Measurements from ENCODE around the gene APOBR.
"Not testable (repeated sequence)": the region's sequence is repeated elsewhere in the genome, so short reads cannot be mapped to it uniquely, and the experiment has no call there.

APOBR gene

GRCh38 chr16:28526201-28527099 lies 32.0 kb downstream of the APOBR start:
- no peak for DNase-seq (ENCODE audit: low read depth)

- not testable (repeated sequence) for DNase-seq (ENCODE audit: low read depth)
Measured at GRCh38 chr16:28527100-28527785, 32.8 kb downstream of the APOBR start.

DNA sequence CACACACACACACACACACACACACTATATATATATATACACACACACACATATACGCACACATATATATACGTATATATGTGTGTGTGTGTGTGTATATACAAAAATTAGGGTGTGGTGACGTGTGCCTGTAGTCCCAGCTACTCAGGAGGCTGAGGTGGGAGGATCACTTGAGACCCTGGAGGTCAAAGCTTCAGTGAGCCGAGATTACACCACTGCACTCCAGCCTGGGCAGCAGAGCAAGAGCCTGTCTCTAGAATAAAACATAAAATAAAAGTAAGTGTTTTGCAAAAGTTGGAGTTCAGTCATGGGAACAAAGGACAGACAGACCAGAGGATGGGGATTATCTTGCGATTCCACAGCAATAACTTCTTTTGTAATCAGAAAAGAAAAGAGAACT lies 33.5 kb downstream of the APOBR start:
- DNase-seq (ENCODE audit: low read depth), result no peak

- DNase-seq (ENCODE audit: low read depth), result no peak
Measured at GRCh38 chr16:28528463-28528867, 34.0 kb downstream of the APOBR start.

DNA sequence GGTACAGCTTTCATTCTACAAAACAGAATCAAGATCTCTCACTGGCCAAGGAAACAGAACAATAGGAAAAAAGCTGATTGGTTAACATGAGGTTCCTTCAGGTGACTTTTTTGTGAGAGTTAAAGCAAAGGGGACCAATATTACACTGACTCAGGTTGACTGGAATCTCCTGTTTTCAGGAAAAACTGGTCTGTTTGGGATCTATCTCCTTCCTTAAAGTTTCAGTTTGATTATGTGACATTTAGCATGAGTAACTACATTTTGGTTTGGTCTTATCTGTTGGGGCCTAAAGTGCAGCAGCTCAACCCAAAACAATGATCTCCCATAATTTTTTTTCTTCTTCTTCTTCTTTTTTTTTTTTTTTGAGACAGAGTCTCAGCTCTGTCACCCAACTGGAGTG lies 34.7 kb downstream of the APOBR start:
- no peak for DNase-seq (ENCODE audit: low read depth)

DNA sequence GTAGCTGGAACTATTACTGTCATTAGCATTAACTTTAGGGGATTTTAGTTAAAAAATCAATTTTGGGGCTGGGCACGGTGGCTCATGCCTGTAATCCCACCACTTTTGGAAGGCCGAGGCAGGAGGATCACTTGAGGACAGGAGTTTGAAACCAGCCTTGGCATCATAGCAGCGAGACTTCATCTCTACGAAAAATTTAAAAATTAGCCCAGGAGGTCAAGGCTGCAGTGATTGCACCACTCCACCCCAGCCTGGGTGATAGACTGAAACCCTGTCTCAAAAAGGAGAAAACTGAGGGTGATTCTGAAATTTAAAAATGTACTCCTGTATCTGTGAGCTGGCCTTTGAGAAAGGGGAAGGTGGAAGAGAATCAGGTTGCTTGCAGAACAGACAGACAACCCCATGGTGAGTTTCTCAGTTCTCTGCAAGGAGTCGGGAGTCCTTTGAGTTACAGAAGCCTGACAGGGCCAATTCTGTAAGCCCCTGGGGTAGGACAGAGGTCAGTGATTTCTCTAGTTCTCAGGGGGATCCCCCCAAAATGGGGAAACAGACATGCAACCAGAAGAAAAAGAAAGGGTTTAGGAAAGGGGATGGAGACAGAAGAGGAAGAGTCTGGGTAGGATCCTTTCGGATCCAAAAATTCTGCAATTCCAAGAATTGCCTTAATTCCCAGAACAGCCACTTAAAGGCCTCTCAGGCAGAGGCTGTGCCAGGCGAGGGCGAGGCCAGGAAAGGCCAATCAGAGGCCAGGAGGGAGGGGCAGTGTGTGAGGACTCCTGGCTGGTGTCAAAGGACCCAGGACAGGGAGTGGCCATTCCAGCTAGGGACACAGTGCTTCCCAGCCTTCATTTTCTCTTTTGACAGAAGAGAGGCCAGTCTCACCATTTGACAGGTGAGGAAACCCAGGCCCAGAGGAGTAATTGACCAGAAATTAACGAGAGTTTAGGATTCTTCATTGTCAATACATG lies 37.6 kb downstream of the APOBR start:
- DNase-seq (ENCODE audit: low read depth), result peak; percentile 34

DNA sequence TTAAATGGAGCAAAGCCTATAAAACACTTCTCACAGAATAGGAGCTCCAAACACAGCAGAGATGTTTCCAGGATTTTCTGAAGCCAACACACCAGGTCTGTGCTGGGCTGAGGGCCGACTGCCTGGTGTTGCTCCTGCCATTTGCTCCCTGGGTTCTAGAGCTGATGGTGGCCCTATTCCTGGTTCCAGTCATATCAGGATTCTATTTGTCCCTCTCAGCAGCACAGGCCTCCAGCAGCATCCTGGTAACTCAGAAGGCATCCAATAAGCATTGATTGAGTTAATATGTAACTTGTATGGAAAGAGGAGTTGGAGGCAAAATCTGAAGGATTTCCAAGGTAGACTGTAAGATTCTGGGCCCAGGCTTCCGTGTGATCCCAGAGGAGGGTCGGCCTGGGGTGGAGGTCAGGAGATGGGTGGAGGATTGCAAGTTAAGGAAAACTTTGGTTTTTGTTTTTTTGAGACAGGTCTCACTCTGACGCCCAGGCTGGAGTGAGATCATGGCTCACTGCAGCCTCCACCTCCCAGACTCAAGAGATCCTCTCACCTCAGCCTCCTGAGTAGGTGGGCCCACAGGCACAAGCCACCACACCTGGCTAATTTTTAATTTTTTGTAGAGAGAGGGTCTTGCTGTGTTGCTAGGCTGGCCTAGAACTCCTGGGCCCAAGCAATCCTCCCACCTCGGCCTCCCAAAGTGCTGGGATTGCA lies 38.7 kb downstream of the APOBR start:
- DNase-seq (ENCODE audit: low read depth), result no peak

DNA sequence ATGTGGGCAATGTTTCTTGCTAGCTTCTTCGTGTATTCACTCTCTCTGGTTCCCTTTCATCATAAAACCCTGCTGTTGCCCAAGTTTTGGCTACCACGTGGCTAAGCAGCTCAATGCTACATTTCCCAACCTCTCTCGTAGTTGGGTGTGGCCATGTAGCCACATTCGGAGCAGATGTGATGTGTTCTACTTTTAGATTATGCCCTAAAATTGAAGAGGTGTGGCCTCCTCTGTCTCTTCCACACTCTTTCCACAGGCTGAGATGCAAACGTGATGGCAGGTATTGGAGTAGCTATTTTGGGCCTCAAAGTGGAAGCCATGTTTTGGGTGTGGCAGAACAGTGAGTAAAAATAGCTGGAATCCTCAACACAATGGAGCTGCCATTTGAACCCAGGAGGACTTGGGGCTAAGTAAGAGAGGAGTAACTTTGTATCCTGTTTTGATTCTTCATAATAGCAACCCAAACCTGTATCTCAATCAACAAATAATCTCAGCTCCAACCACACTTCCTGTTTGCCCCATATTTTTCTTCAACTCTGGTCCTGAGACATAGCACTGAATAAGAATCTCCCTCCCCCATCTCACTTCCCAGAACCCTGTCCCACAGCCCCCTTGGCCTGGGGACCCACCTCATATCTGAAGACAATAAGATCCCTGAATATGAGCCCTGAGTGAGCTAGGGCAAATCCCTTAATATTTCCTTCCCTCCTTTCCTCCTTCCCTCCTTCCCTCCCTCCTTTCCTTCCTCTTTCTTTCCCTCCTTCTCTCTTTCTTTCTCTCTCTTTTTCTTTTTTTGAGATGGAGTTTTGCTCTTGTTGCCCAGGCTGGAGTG lies 40.3 kb downstream of the APOBR start:
- peak; percentile 92 for DNase-seq (ENCODE audit: low read depth)

GRCh38 chr16:28537076-28537475 lies 42.6 kb downstream of the APOBR start:
- no peak for DNase-seq (ENCODE audit: low read depth)

DNA sequence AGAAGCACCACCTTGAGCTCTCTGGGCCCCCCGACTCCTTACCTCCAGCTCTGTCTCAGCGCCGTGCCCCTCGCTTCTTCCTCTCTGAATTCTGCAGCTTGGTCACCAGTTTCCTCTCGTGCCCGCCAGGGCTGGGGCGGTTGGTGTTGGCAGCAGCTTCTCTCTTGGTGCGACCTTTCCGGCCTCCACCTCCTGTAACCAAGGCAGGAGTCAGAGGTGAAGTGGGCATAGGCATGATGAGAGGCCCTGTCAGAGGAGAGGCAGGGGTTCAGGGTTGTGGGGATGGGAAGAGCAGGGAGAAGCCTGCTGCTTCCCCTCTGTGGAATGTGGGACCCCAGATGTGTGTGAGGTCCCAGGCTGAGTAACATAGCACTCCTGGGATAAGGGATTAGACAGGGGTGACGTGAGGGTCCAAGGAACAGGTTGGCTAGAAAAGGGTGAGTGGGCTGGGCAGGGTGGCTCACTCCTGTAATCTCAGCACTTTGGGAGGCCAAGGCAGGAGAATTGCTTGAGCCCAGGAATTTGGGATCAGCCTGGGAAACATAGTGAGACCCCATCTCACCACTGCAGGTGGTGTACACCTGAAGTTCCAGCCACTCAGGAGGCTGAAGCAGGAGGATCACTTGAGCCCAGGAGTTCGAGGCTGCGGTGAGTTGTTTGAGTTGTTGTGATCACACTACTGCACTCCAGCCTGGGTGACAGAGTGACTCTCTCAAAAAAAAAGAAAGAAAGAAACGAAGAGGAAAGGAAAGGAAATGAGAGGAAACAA lies 43.7 kb downstream of the APOBR start:
- no peak for DNase-seq (ENCODE audit: low read depth)

DNA sequence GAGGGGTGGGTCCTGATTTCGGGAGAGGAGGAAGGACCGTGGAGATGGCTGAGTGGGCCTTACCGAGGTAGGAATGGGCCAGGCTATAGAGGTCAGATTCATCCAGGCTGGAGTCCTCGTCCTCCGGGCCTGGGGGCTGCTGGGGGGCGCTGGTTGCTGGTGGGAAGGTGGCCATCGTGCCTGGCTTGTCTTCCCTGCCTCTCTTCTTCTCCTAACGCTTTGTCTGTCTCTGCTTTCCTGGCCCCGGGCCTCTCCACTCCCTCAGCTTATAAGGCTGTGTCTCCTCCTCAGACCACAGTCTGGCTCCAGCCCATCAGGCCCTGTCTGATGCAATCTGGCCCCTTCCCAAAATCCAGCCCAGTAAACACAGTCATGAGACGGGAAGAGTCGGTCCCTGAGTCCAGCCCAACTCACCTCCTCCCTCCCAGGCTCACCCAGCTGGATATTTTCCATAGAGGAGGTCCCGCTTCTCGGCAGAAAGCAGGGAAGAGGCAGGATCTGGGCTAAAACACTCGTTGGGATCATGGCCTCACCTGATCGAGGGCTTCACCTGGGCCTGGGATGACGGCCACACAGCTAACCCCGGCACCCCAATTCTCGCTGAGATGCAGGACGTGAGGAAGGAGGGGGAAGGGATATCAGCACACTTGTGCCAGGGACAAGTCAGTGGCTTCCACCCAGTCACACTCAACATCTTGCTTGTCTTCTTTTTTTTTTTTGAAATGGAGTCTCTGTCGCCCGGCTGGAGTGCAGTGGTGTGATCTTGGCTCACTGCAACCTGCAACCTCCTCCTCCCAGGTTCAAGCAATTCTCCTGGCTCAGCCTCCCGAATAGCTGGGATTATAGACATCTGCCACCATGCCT lies 44.5 kb downstream of the APOBR start, which contains the start of gene NUPR1:
NUPR1 (minus strand) TSS at position 242 of the 864 bp plus-strand sequence; CDS start at position 175, 67 bp downstream.
- DNase-seq (ENCODE audit: low read depth), result peak; percentile 98

DNA sequence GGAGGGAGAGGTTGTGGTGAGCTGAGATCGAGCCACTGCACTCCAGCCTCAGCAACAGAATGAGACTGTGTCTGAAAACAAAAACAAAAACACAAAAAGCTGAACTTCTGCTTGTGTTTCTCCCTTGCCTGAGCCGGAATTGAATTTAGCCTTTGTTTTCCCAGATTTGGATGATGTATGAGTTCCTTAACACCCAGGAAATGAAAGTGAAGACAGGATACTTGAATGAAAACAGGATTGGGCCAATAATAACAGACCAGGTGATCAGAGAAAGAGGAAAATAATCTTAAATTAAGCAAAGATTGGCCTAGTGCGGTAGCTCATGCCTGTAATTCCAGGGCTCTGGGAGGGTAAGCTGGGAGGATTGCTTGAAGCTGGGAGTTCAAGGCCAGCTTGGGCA lies 45.9 kb downstream of the APOBR start:
- DNase-seq (ENCODE audit: low read depth), result no peak

- DNase-seq (ENCODE audit: low read depth), result no peak
Measured at GRCh38 chr16:28542646-28543045, 48.2 kb downstream of the APOBR start.

- no peak for DNase-seq (ENCODE audit: low read depth)
Measured at GRCh38 chr16:28543072-28543471, 48.6 kb downstream of the APOBR start.

GRCh38 chr16:28544998-28545397 lies 50.6 kb downstream of the APOBR start:
- no peak for DNase-seq (ENCODE audit: low read depth)

DNA sequence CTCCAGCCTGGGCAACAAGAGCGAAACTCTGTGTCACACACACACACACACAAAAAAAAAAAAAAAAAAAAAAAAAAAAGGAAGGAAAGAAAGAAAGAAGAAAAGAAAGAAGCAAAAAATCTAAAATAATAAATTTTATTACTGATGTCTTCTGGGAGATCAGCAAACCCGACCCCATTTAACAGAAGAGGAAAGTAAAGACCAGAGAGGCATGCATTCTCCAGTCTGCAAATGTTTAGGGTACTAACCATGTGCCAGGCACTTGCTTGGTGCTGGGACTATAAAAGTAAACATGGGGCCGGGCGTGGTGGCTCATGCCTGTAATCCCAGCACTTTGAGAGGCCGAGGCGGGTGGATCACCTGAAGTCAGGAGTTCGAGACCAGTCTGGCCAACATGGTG lies 51.5 kb downstream of the APOBR start:
- not testable (repeated sequence) for DNase-seq (ENCODE audit: low read depth)

- no peak for DNase-seq (ENCODE audit: low read depth)
Measured at GRCh38 chr16:28546626-28547025, 52.2 kb downstream of the APOBR start.

GRCh38 chr16:28548306-28548802 lies 53.9 kb downstream of the APOBR start:
- no peak for DNase-seq (ENCODE audit: low read depth)
